ENCODE data around the gene MATR3.

Gene MATR3, protein sequence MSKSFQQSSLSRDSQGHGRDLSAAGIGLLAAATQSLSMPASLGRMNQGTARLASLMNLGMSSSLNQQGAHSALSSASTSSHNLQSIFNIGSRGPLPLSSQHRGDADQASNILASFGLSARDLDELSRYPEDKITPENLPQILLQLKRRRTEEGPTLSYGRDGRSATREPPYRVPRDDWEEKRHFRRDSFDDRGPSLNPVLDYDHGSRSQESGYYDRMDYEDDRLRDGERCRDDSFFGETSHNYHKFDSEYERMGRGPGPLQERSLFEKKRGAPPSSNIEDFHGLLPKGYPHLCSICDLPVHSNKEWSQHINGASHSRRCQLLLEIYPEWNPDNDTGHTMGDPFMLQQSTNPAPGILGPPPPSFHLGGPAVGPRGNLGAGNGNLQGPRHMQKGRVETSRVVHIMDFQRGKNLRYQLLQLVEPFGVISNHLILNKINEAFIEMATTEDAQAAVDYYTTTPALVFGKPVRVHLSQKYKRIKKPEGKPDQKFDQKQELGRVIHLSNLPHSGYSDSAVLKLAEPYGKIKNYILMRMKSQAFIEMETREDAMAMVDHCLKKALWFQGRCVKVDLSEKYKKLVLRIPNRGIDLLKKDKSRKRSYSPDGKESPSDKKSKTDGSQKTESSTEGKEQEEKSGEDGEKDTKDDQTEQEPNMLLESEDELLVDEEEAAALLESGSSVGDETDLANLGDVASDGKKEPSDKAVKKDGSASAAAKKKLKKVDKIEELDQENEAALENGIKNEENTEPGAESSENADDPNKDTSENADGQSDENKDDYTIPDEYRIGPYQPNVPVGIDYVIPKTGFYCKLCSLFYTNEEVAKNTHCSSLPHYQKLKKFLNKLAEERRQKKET

DNA sequence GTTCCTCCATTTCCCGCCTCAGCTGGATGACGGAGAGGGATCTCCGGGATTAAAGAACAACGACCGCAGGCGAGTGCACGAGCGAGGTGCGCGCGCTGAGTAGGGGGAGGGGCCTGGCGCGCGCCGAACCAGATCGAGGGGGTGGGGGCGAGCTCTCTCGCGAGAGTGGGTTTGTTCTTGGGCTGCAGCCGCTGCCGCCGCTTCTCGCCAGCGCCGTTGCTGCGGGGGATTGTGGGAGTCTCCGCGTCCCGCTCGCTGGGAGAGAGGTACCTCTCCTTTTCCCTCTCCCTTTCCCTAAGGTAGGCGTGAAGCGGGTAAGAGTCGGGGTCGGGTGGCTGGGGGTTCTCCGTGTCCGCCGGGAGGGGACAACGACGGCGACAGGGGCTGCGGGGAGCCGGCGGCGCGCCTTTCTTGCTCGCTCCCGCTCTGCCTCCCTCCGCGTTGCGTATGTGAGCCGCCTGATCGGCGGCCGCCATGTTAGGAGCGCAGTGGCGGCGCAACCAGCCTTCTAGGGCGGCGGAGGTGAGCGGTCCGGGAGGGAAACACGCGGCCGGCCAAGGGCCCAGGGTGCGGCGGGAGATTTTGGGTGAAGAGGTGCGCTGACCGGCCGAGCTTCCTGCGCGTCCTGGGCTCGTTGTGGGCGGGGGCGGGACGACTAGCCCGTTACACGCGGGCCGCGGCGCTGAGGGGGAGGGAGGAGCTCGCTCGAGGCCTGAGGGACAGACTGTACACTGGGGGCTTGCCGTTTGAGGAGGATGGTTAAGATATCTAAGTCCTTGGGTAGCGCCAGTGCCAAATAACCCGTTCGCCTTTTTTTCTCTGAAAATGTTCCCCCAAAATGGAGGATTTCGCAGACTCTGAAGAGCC is at the start of gene MATR3:
Gene MATR3, plus strand, starts transcription at position 234 of the 867 bp plus-strand sequence. CDS start 13,676 bp downstream, outside the sequence.
- DNase-seq (ENCODE audit: low spot score), result peak; percentile 91
- TF ChIP-seq, protein P1, sequence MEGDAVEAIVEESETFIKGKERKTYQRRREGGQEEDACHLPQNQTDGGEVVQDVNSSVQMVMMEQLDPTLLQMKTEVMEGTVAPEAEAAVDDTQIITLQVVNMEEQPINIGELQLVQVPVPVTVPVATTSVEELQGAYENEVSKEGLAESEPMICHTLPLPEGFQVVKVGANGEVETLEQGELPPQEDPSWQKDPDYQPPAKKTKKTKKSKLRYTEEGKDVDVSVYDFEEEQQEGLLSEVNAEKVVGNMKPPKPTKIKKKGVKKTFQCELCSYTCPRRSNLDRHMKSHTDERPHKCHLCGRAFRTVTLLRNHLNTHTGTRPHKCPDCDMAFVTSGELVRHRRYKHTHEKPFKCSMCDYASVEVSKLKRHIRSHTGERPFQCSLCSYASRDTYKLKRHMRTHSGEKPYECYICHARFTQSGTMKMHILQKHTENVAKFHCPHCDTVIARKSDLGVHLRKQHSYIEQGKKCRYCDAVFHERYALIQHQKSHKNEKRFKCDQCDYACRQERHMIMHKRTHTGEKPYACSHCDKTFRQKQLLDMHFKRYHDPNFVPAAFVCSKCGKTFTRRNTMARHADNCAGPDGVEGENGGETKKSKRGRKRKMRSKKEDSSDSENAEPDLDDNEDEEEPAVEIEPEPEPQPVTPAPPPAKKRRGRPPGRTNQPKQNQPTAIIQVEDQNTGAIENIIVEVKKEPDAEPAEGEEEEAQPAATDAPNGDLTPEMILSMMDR (IDR thresholded peaks at IDR 0.05; ENCODE audit: extremely low read depth, missing control alignments), result no peak

DNA sequence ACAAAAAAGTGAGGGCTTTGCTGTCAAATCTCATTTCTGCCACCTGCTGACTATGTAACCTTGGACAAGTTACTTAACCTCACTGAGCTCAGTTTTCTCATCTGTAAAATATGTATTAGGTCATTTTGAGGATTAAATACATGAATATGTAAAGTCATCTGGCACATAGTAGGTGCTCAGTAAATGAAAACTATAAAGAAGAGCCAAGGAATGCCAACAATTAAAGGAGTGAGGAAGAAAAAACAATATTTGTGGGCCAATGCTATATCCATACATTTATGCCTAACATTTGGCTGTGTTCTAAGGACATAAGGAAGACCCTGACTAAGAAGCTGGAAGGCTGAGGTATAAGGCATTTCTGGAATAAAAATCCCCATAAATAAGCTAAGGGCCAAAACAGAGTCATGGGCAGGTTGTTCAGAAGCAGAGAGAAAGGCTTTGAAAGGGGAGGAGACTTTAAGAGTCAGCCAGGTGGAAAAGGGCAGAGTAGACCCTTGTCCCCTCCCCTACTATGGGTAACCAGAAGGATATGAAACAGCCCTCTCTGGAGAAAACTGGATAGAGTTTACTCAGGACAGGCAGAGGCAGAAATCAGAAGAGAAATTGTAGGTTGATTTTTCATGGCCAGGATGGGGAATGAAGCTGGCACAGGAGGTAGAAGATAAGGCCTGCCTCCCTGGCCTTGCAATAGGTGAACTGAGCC is 47.8 kb upstream of the MATR3 start:
- DNase-seq (ENCODE audit: low spot score), result no peak
- TF ChIP-seq, protein P1 (IDR thresholded peaks at IDR 0.05; ENCODE audit: extremely low read depth, missing control alignments), result no peak

DNA sequence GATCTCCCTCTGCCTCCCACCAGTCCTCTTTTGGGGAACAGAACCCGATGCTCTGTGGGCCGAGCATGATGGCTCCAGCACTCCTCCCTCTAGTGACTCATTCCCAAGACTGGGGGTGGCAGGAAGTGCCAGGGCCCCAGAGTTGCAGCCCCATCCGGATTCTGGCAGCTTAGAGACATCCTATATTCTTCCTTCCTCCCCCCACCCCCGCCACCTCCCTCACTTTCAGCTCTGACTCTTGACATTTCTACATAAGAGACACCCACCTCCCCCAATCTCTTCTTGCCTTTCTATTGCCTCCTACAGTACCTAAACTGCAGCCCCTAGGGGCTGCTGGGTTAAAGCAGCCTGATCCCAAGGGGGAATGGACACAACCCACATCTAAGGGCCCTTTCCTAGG is 47.1 kb upstream of the MATR3 start:
- TF ChIP-seq, protein P1 (IDR thresholded peaks at IDR 0.05; ENCODE audit: extremely low read depth, missing control alignments), result no peak

DNA sequence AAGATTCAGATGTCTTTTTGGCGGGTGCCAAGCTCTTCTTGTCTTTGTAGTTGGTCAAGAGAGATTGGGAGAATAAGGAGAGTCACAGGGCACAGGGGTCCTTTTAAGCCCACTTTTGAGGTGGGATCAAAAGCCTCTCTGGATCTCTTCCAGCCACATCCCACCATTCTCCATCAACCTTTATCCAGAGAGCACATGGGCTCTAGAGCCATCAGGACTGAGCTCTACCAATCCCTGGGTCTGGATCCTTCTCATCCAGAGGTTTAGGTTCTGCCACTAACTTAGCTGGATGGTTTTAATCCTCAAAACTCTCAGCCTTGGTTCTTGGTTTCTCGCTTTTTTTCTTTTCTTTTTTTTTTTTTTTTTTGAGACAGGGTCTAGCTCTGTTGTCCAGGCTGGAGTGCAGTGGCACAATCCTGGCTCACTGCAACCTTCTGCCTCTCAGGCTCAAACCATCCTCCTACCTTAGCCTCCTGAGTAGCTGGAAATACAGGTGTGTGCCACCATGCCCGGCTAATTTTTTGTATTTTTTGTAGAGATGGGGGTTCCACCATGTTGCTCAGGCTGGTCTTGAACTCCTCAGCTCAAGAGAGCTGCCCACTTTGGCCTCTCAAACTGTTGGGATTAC is 44.6 kb upstream of the MATR3 start:
- TF ChIP-seq, protein P1 (IDR thresholded peaks at IDR 0.05; ENCODE audit: extremely low read depth, missing control alignments), result no peak
- DNase-seq (ENCODE audit: low spot score), result no peak

More for the DNA sequence above, 47.1 kb upstream of the MATR3 start:
- DNase-seq (ENCODE audit: low spot score), result no peak

DNA sequence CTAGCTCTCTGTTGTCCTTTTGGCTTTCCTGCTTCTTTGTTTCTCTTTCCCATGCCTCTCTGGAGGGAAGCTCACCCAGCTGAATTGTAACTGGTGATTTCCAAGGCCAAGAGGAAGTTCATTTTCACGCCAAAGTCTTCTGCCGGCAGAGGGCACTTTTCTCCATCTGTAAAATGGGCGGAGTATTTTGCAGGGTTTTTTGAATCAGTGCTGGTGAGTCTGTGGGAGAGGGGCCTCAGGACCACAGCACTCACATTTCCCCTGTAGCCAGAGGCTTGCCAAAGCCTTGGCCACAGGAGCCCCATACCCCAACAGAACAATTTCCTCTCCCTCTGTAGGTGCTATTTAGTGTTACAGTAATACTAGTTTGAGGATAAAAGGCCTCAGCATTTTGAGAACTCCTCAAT is 42.3 kb upstream of the MATR3 start:
- TF ChIP-seq, protein P1 (IDR thresholded peaks at IDR 0.05; ENCODE audit: extremely low read depth, missing control alignments), result peak; percentile 54
- DNase-seq (ENCODE audit: low spot score), result peak; percentile 69

DNA sequence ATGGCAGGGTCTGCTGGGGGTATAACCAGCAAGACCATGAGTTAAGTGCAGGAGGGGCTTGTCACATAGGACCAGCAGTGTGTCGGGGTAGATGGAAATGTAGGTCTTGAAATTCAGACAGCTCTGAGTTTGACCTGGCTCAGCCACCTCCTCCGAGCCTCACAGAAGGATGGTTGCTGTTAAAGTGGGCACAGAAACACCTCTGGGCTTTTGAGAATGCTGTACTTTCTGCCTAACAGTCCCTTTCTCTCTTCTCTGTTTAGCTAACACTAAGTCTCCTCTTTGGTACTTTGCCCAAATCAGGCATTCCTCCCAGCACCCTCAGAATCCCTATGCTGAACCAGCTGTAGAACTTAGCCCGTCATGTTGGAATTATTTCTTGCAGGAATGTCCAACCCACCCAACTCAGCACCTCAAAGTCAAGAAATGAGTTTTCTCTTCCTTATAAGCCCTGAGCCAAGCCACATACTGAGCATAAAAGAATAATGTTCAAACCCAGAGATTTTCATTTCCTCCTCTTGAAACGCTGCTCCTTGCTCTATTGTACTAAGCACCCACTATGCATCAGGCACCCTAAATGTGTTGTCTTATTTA is 41.7 kb upstream of the MATR3 start:
- TF ChIP-seq, protein P1 (IDR thresholded peaks at IDR 0.05; ENCODE audit: extremely low read depth, missing control alignments), result no peak
- DNase-seq (ENCODE audit: low spot score), result no peak

Data from GM20000 (cell line).